H7 (cell line): ENCODE data around the gene FAM181A. TPM values are rescaled to one million over a fixed set of nuclear protein-coding genes. Genes with fewer than 3 reads are reported as not detected.

Source experiments
- DNase-seq: peaks from one replicate; pipeline ENCODE4 v3.0.0; 2012
- H3K27me3 ChIP-seq: 2 replicates; pipeline ENCODE4 v1.6.0; 2011; ENCODE audit warnings: mild to moderate bottlenecking, low read length; ENCODE audit not compliant: control insufficient read depth, insufficient read depth
- H3K36me3 ChIP-seq: replicated peaks from 2 replicates; pipeline ENCODE4 v1.5.1; 2011; ENCODE audit warnings: low read length; ENCODE audit not compliant: control insufficient read depth, insufficient read depth
- H3K4me3 ChIP-seq: 2 replicates; pipeline ENCODE4 v1.5.1; 2011; ENCODE audit warnings: low read depth, mild to moderate bottlenecking, control low read depth, low read length, moderate library complexity; ENCODE audit not compliant: insufficient read depth
- total RNA-seq: library from RNA; depleted of rRNA; stranded (reverse); fragments of >200 nt; shearing (Covaris generic); gene quantifications from 2 replicates; pipeline ENCODE4 v1.2.3, GENCODE V29; 2014; rRNA removed

The FAM181A gene
- total RNA-seq, 1 experiment from 2014 or later, result not detected

- no peak for DNase-seq
- Histone ChIP-seq H3K27me3 (no peaks in the 10 kb centered on the region), H3K36me3 (no peaks in the 10 kb centered on the region), H3K4me3 (no peak overlapping the region)
Measured at GRCh38 chr14:93977171-93977570, 50.0 kb downstream of the FAM181A start.

GRCh38 chr14:93977790-93978581, 50.8 kb downstream of the FAM181A start:
- Histone ChIP-seq H3K4me3 (no peak overlapping the region), H3K27me3 (no peaks in the 10 kb centered on the region)
- DNase-seq, result no peak

GRCh38 chr14:93978735-93979134, 51.6 kb downstream of the FAM181A start:
- Histone ChIP-seq H3K36me3 (no peaks in the 10 kb centered on the region), H3K27me3 (no peaks in the 10 kb centered on the region), H3K4me3 (no peak overlapping the region)
- no peak for DNase-seq

More at GRCh38 chr14:93977790-93978581, 50.8 kb downstream of the FAM181A start:
- no peaks in the 10 kb centered on the region for H3K36me3 ChIP-seq

Other genes starting within 250 kb of the FAM181A start
- gene PRIMA1, start 138.9 kb upstream of the FAM181A start, total RNA-seq, result 1.4 and 1.6 TPM in 2 replicates
- gene ASB2, start 49.2 kb downstream of the FAM181A start, total RNA-seq, result 0.21 TPM in 1 of 2 replicates, not detected in the other
- not detected in 2 replicates for gene CCDC197, start 70.0 kb downstream of the FAM181A start, total RNA-seq
- 3.0 and 4.4 TPM in 2 replicates for gene OTUB2, start 99.0 kb downstream of the FAM181A start, total RNA-seq
- gene DDX24, start 153.9 kb downstream of the FAM181A start, total RNA-seq, result 198 and 211 TPM in 2 replicates
- gene IFI27L1, start 154.0 kb downstream of the FAM181A start, total RNA-seq, result 14.3 and 16.4 TPM in 2 replicates
- gene IFI27, start 183.4 kb downstream of the FAM181A start, total RNA-seq, result 0.62 TPM in 1 of 2 replicates, not detected in the other
- 25.6 and 26.3 TPM in 2 replicates for gene IFI27L2, start 202.3 kb downstream of the FAM181A start, total RNA-seq
- gene PPP4R4, start 247.0 kb downstream of the FAM181A start, total RNA-seq, result 2.3 and 3.0 TPM in 2 replicates